ENCODE measurements around the gene CST9.

DNA sequence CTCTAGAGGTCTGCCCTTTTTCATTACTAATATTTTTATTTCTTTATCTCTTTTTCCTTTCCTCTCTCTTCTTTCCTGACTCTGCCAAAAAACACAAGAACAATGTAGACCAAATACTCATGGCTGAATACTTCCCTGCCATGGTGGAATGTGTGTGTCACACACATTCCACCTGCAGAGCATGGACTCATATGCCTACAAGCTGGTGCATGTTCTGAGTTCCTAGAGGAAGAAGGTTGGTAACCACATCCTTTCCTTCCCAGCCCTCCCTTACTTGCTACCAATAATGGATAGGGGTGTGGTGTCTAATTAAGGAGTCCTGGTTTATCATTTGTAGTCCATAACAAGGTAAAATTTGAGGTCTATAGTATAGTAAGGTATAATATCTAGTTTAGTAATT, 22.2 kb downstream of the CST9 start:
- TF ChIP-seq POLR2A (IDR thresholded peaks at IDR 0.05; ENCODE audit: low read depth, low read length) (no peak), JUN (IDR thresholded peaks at IDR 0.05; ENCODE audit: borderline replicate concordance, insufficient read depth, insufficient read length, low read depth) (no peak), POLR2AphosphoS5 (IDR thresholded peaks at IDR 0.05; ENCODE audit: insufficient read depth, low read depth, low read length) (no peak), MYC (IDR thresholded peaks at IDR 0.05; ENCODE audit: low read depth, low read length) (no peak)
- TF ChIP-seq, protein P1, sequence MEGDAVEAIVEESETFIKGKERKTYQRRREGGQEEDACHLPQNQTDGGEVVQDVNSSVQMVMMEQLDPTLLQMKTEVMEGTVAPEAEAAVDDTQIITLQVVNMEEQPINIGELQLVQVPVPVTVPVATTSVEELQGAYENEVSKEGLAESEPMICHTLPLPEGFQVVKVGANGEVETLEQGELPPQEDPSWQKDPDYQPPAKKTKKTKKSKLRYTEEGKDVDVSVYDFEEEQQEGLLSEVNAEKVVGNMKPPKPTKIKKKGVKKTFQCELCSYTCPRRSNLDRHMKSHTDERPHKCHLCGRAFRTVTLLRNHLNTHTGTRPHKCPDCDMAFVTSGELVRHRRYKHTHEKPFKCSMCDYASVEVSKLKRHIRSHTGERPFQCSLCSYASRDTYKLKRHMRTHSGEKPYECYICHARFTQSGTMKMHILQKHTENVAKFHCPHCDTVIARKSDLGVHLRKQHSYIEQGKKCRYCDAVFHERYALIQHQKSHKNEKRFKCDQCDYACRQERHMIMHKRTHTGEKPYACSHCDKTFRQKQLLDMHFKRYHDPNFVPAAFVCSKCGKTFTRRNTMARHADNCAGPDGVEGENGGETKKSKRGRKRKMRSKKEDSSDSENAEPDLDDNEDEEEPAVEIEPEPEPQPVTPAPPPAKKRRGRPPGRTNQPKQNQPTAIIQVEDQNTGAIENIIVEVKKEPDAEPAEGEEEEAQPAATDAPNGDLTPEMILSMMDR (IDR thresholded peaks at IDR 0.05; ENCODE audit: extremely low read depth in 1 of 2, insufficient read depth in 1 of 2, low read depth in 1 of 2, low read length in 2 of 2) = no peak
- TF ChIP-seq, protein P2, sequence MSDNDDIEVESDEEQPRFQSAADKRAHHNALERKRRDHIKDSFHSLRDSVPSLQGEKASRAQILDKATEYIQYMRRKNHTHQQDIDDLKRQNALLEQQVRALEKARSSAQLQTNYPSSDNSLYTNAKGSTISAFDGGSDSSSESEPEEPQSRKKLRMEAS (IDR thresholded peaks at IDR 0.05; ENCODE audit: insufficient read depth, insufficient read length) = no peak

All from endothelial cell of umbilical vein (primary cell).